OCI-LY3 (cell line): ENCODE data around the gene CTCFL.

ENCODE experiments used
- H2AFZ ChIP-seq: fragments of 200-600, 300-600 bp; shearing (Covaris generic); 2 replicates; pipeline ENCODE4 v1.6.0; 2014; ENCODE audit warnings: antibody characterized with exemption, low read depth, low read length
- H3K27ac ChIP-seq: fragments of 200-600, 300-600 bp; sonication (generic); 2 replicates; pipeline ENCODE4 v1.5.1; 2014; ENCODE audit warnings: mild to moderate bottlenecking, low read length, moderate library complexity, mixed read lengths
- H3K27me3 ChIP-seq: fragments of 200-600, 300-600 bp; sonication (generic); 2 replicates; pipeline ENCODE4 v1.6.1; 2014; ENCODE audit warnings: low read depth, low read length, mixed read lengths
- H3K36me3 ChIP-seq: fragments of 200-600, 300-600 bp; sonication (generic); replicated peaks from 2 replicates; pipeline ENCODE3; 2014; ENCODE audit warnings: low read depth, low read length, mixed read lengths
- H3K4me1 ChIP-seq: fragments of 300-600, 200-600 bp; sonication (generic); 2 replicates; pipeline ENCODE4 v1.6.1; 2014; ENCODE audit warnings: low read length, mixed read lengths
- H3K4me2 ChIP-seq: fragments of 200-600, 300-600 bp; sonication (generic); 2 replicates; pipeline ENCODE4 v1.6.1; 2014; ENCODE audit warnings: low read length, mixed read lengths
- H3K4me3 ChIP-seq: fragments of 300-600, 200-600 bp; sonication (generic); 2 replicates; pipeline ENCODE4 v1.5.1; 2014; ENCODE audit warnings: antibody characterized with exemption, mild to moderate bottlenecking, low read length, moderate library complexity
- H3K79me2 ChIP-seq: fragments of 300-600, 200-600 bp; shearing (Covaris generic); 2 replicates; pipeline ENCODE4 v1.6.1; 2014; ENCODE audit warnings: mild to moderate bottlenecking, low read length, mixed read lengths
- H3K9ac ChIP-seq: fragments of 300-600, 200-600 bp; shearing (Covaris generic); 2 replicates; pipeline ENCODE4 v1.6.0; 2014; ENCODE audit warnings: mild to moderate bottlenecking, low read length, moderate library complexity
- H3K9me3 ChIP-seq: fragments of 200-600, 300-600 bp; shearing (Covaris generic); 2 replicates; pipeline ENCODE4 v1.6.1; 2014; ENCODE audit warnings: low read length, mixed read lengths; ENCODE audit not compliant: insufficient read depth
- H4K20me1 ChIP-seq: fragments of 200-600, 300-600 bp; sonication (generic); 2 replicates; pipeline ENCODE4 v1.6.1; 2016; ENCODE audit warnings: low read length, mixed read lengths; ENCODE audit not compliant: insufficient read depth
- EZH2phosphoT487 ChIP-seq: fragments of 200-600 bp; shearing (Covaris generic); IDR thresholded peaks from 2 replicates; pipeline ENCODE4 v1.6.1; 2018; ENCODE audit warnings: antibody characterized with exemption, mixed run types, low read depth
- TF ChIP-seq, protein P1 (sequence below): fragments of 200-600, 300-600 bp; sonication (generic); IDR thresholded peaks from 2 replicates; pipeline ENCODE4 v1.5.1; 2014; ENCODE audit warnings: antibody characterized with exemption, low read length, low read depth

CTCFL gene

GRCh38 chr20:57564180-57564802 lies 39.4 kb upstream of the CTCFL start:
- TF ChIP-seq, protein P1, sequence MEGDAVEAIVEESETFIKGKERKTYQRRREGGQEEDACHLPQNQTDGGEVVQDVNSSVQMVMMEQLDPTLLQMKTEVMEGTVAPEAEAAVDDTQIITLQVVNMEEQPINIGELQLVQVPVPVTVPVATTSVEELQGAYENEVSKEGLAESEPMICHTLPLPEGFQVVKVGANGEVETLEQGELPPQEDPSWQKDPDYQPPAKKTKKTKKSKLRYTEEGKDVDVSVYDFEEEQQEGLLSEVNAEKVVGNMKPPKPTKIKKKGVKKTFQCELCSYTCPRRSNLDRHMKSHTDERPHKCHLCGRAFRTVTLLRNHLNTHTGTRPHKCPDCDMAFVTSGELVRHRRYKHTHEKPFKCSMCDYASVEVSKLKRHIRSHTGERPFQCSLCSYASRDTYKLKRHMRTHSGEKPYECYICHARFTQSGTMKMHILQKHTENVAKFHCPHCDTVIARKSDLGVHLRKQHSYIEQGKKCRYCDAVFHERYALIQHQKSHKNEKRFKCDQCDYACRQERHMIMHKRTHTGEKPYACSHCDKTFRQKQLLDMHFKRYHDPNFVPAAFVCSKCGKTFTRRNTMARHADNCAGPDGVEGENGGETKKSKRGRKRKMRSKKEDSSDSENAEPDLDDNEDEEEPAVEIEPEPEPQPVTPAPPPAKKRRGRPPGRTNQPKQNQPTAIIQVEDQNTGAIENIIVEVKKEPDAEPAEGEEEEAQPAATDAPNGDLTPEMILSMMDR = no peak
- TF ChIP-seq EZH2phosphoT487 = no peak
- Histone ChIP-seq H3K27me3 (peaks cover 86% of the 10 kb centered on the region), H3K4me1 (no peaks in the 10 kb centered on the region), H3K79me2 (no peaks in the 10 kb centered on the region), H3K4me3 (no peak overlapping the region), H3K9ac (no peak overlapping the region), H3K36me3 (no peaks in the 10 kb centered on the region), H3K27ac (no peak overlapping the region), H3K4me2 (no peak overlapping the region), H3K9me3 (no peaks in the 10 kb centered on the region), H4K20me1 (no peaks in the 10 kb centered on the region), H2AFZ (no peak overlapping the region)

GRCh38 chr20:57563522-57563921 lies 38.6 kb upstream of the CTCFL start:
- Histone ChIP-seq H3K36me3 (no peaks in the 10 kb centered on the region), H2AFZ (no peak overlapping the region), H3K79me2 (no peaks in the 10 kb centered on the region), H3K4me3 (no peak overlapping the region), H3K4me2 (no peak overlapping the region), H3K4me1 (no peaks in the 10 kb centered on the region), H3K9ac (no peak overlapping the region), H3K27ac (no peak overlapping the region), H3K9me3 (no peaks in the 10 kb centered on the region), H4K20me1 (no peaks in the 10 kb centered on the region), H3K27me3 (peaks cover 86% of the 10 kb centered on the region)
- TF ChIP-seq, protein P1 = no peak
- TF ChIP-seq EZH2phosphoT487 = no peak

GRCh38 chr20:57562541-57563465 lies 37.9 kb upstream of the CTCFL start:
- no peaks in the 10 kb centered on the region for H4K20me1 ChIP-seq
- TF ChIP-seq, protein P1 = no peak
- no peak for TF ChIP-seq EZH2phosphoT487
- H3K27me3 ChIP-seq = peaks cover 86% of the 10 kb centered on the region

More at GRCh38 chr20:57562541-57563465, 37.9 kb upstream of the CTCFL start:
- Histone ChIP-seq H3K4me2 (no peak overlapping the region), H3K36me3 (no peaks in the 10 kb centered on the region), H3K4me3 (no peak overlapping the region), H3K4me1 (no peaks in the 10 kb centered on the region), H3K9me3 (no peaks in the 10 kb centered on the region), H3K9ac (no peak overlapping the region), H2AFZ (no peak overlapping the region), H3K79me2 (no peaks in the 10 kb centered on the region), H3K27ac (no peak overlapping the region)
